Body of pancreas (tissue), 4 donors: Measurements from ENCODE around the gene P2RX6.

Experiments used
- POLR2A ChIP-seq, 3 donors: fragments of 450-650 bp; IDR thresholded peaks; one replicate each; pipeline ENCODE4 v1.6.1; 2016; ENCODE audit warnings: antibody characterized with exemption in 3 of 3, mild to moderate bottlenecking in 2 of 3
- TF ChIP-seq, protein P1 (sequence below), 7 experiments: fragments of 450-650 bp in 4 of 7; fragments of 200-600 bp in 3 of 7; sonication (generic) in 3 of 7; IDR thresholded peaks; one replicate each; pipeline ENCODE4 v1.5.1; 2016 to 2019; ENCODE audit warnings: antibody characterized with exemption in 7 of 7

DNA sequence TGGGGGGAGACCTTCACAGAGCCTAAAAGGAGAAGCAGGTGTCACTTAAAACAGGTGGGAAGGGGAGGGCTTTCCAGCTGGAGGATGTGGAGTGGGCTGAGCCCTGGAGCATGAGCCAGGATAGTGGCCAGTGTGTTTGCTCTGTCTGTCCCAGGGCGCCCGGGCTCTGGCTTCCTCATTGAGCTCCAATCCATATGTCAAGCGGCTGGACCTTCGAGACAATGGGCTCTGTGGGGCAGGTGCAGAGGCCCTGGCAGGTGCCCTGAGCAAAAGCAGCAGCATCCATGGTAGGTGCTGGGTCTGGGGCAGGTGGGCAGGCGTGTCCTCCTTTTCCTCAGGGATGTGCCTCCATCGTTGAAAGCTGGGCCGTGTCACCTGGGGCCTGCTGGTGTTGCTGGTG is 32.8 kb downstream of the P2RX6 start:
- TF ChIP-seq, protein P1, sequence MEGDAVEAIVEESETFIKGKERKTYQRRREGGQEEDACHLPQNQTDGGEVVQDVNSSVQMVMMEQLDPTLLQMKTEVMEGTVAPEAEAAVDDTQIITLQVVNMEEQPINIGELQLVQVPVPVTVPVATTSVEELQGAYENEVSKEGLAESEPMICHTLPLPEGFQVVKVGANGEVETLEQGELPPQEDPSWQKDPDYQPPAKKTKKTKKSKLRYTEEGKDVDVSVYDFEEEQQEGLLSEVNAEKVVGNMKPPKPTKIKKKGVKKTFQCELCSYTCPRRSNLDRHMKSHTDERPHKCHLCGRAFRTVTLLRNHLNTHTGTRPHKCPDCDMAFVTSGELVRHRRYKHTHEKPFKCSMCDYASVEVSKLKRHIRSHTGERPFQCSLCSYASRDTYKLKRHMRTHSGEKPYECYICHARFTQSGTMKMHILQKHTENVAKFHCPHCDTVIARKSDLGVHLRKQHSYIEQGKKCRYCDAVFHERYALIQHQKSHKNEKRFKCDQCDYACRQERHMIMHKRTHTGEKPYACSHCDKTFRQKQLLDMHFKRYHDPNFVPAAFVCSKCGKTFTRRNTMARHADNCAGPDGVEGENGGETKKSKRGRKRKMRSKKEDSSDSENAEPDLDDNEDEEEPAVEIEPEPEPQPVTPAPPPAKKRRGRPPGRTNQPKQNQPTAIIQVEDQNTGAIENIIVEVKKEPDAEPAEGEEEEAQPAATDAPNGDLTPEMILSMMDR (IDR thresholded peaks at IDR 0.05): no peak
- TF ChIP-seq POLR2A (IDR thresholded peaks at IDR 0.05): no peak
